Stomach (tissue), 4 donors: ENCODE results near the gene CEP170.
"Not testable (repeated sequence)": the region's sequence is repeated elsewhere in the genome, so short reads cannot be mapped to it uniquely, and the experiment has no call there.

Source experiments
- CTCF ChIP-seq, 7 experiments: fragments of 450-650 bp in 4 of 7; fragments of 200-600 bp in 3 of 7; sonication (generic) in 3 of 7; IDR thresholded peaks; one replicate each; pipeline ENCODE4 v1.5.1; 2016 to 2019; ENCODE audit warnings: antibody characterized with exemption in 7 of 7, control low read depth in 2 of 7, mild to moderate bottlenecking in 1 of 7
- EP300 ChIP-seq: sonication (generic); formaldehyde crosslinking; IDR thresholded peaks from one replicate; pipeline ENCODE4 v1.6.1; 2017; ENCODE audit warnings: antibody characterized with exemption
- POLR2A ChIP-seq, 4 donors: fragments of 450-650 bp; IDR thresholded peaks; one replicate each; pipeline ENCODE4 v1.6.1; 2016; ENCODE audit warnings: antibody characterized with exemption in 4 of 4, control low read depth in 2 of 4, mild to moderate bottlenecking in 1 of 4, moderate library complexity in 1 of 4
- POLR2AphosphoS5 ChIP-seq, 3 donors: sonication (generic); formaldehyde crosslinking; IDR thresholded peaks; one replicate each; pipeline ENCODE4 v1.6.1; 2016; ENCODE audit warnings: antibody characterized with exemption in 3 of 3

GRCh38 chr1:243150906-243151305 is 104.2 kb downstream of the CEP170 start:
- TF ChIP-seq CTCF (IDR thresholded peaks at IDR 0.05); EP300; POLR2AphosphoS5 (IDR thresholded peaks at IDR 0.05); POLR2A (IDR thresholded peaks at IDR 0.05): not testable (repeated sequence)
